GM12891 (cell line): ENCODE data around the gene ZBTB43.

ENCODE experiments used
- PAX5 ChIP-seq: IDR thresholded peaks from 2 replicates; pipeline ENCODE4 v1.6.1; 2011; ENCODE audit warnings: low read length, moderate library complexity, mild to moderate bottlenecking; ENCODE audit not compliant: insufficient read depth, severe bottlenecking
- POLR2A ChIP-seq: IDR thresholded peaks from 2 replicates; pipeline ENCODE4 v1.6.1; 2011; ENCODE audit warnings: low read depth, low read length, control low read depth
- POLR2AphosphoS5 ChIP-seq: IDR thresholded peaks from 2 replicates; pipeline ENCODE4 v1.6.1; 2011; ENCODE audit warnings: low read depth, low read length, control low read depth
- POU2F2 ChIP-seq: IDR thresholded peaks from 2 replicates; pipeline ENCODE4 v1.6.1; 2011; ENCODE audit warnings: low read depth, mild to moderate bottlenecking, control low read depth, low read length, moderate library complexity
- TAF1 ChIP-seq: IDR thresholded peaks from 2 replicates; pipeline ENCODE4 v1.6.1; 2011; ENCODE audit warnings: low read depth, low read length, control low read depth

DNA sequence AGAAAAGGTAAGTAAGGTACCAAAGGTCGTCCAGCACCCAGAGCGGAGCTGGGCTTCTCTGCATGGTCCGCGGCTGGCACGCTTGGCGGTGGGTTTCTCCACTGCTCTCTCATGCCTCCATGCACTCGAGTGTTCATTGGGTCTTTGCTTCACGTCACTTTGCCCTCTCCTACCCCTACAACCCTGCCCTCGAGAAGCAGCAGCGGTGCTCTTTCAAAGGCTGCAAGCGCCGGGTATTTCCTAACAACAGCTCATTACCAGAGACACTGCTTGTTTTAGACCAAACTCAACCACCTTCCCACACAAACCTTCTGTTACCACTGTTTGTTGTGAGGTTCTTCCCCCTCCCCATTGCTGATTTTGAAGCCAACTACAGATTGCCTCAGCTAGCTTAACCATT lies 34.1 kb downstream of the ZBTB43 start:
- no peak for TF ChIP-seq POLR2A
- no peak for TF ChIP-seq POLR2AphosphoS5
- no peak for TF ChIP-seq PAX5
- no peak for TF ChIP-seq POU2F2
- no peak for TF ChIP-seq TAF1
